Stimulated activated CD4-positive, alpha-beta T cell treated with anti-CD3 and anti-CD28 coated beads, Interleukin-2, amount 100 ng/mL, for 24 hours (primary cell): Measurements from ENCODE around the gene CDKN2B.

Experiments used
- DNase-seq, 2 donors: peaks; one replicate each; pipeline ENCODE4 v3.0.0-alpha.2; 2020

CDKN2B gene

DNA sequence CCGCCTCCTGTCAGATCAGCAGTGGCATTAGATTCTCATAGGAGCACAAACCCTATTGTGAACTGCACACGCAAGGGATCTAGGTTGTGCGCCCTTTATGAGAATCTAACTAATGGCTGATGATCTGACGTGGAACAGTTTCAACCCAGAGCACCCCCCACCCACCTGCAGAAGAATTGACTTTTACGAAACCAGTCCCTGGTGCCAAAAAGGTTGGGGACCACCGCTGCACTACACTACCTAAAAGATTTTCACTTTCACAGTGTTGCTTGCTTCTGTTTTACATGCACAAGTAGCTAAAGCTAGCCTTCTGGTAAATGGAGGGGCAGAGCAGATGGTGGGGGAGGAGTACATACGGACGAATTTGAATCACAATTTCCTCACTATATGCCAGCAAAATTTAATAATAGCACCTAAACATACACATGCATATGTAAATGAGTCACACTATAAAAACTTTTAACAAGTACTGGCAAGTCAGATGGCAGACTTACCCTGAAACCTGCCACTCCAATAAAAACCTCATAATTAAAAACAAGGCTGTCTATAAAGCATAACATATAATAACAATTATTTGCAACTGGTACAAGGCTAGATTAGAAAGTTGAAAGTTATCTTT, 24.0 kb upstream of the CDKN2B start:
- DNase-seq = no peak

DNA sequence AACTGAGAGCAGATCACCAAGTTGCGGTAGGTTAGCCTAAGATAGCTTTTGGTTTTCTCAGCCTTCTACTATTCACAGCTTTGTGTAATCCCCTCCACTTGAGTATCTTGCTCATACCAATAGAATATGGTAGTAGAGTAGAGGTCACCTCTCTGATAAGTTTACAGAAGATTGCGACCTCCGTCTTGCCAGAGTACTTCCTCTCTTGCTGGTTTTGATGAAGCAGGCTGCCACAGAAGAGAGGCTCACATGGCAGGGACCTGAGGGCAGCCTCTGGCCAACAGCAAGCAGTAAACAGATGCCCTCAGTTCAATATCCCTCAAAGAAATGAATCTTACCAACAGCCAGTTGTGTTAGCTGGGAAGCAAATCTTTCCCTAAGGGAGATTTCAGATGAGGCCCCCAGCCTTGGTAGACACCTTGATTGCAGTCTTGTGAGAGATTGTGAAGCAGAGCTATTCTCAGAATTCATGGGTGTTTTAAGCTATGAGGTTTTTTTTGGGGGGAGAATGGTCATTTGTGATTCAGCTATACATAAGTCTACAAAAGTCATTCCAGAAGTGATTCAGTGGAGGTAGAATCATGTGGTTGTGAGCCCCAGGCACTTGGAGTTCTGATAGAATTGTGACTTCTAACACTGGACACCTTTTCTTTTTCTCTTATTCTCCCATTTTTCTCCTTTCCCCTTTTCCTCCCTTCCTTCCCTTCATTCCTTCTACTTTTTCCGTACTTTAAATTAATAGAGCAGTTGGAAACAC, 22.7 kb upstream of the CDKN2B start:
- no peak for DNase-seq

DNA sequence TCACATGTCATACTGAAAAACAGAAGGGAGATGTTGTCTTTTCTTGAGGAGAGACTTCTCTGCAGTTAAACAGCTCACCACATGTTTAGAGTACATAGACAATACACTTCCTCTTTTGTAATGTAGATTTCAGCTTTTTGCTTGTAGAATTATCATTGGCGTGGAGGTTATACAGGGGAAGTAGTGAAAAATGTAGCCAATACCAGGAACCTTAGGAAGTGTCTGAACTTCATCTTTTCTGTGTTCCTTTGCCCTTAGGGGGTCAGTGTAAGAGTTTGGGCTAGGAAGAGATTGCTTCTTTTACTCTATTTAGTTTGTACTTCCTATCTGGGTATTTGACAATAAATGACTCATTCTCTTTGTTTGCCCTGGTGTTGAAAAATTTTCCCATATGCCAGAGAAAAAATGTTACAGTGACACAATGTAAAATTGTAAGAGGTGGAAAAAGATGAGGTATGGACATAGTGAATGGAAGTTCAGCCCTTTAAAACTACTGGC, 21.0 kb upstream of the CDKN2B start:
- DNase-seq = no peak

DNA sequence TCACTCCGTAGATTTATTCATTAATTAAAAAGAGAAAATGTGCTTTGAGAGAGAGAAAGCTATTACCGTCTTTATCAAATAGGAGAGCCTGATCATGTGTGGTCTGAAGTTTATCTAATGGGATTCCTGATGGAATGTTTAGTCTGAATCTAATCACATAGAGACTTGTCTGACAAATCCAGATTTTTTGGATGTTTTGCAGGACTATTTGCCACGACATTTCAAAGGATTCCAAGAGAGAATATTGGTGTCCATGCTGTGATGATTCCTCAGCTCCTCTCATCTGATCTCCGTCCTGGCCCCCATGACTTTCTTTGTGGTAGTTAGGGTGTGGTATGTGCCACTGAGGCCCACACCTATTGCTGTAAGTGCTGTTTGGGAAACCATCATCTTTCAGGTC, 20.1 kb upstream of the CDKN2B start:
- DNase-seq = no peak

DNA sequence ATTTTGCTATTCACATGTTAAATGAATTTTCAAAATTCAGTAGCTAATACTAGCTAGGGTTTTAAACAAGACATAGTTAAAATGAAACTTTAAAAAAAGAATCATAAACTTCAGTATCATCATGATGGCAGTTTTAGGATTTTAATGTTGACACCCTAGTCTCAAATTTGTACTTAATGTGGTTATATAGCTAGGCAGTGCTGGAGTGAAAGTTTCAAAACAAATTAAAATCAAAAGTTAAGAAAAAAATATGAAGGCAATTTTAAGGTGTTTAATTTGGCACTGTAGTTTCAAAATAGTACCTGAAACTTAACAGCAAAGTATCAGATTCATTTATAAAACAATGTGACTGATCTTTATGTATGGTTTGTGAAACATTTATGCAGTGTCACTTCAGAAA, 19.3 kb upstream of the CDKN2B start:
- no peak for DNase-seq

DNA sequence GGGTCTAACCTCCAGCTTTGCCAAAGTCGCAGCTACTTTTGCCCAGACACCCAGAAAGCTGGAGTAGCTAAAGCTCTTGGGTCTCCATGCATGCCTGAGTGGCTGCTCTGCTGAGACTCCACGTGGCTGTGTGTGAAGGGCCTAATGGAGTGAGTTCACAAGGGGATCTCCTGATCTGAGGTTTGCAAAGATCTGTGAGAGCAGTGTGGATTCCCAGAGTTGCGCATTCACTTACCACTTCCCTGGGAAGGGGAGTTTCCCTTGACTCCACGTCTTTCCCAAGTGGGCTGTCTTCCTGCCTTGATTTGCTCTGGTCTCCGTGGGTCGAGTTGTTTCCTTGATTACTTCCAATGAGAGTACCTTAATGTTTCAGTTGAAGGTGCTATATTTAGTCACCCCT, 17.6 kb upstream of the CDKN2B start:
- no peak for DNase-seq

DNA sequence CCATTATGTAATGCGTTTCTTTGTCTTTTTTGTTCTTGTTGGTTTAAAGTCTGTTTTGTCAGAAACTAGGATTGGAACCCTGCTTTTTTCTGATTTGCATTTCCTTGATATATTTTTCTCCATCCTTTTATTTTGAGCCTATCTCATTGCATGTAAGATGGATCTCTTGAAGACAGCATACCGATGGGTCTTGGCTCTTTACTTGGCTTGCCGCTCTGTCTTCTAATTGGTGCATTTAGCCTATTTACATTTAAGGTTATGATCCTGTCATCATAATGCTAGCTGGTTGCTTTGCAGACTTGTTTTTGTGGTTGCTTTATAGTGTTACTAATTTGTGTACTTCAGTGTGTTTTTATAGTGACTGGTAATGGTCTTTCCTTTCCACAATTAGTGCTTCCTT, 13.3 kb upstream of the CDKN2B start:
- DNase-seq = no peak

DNA sequence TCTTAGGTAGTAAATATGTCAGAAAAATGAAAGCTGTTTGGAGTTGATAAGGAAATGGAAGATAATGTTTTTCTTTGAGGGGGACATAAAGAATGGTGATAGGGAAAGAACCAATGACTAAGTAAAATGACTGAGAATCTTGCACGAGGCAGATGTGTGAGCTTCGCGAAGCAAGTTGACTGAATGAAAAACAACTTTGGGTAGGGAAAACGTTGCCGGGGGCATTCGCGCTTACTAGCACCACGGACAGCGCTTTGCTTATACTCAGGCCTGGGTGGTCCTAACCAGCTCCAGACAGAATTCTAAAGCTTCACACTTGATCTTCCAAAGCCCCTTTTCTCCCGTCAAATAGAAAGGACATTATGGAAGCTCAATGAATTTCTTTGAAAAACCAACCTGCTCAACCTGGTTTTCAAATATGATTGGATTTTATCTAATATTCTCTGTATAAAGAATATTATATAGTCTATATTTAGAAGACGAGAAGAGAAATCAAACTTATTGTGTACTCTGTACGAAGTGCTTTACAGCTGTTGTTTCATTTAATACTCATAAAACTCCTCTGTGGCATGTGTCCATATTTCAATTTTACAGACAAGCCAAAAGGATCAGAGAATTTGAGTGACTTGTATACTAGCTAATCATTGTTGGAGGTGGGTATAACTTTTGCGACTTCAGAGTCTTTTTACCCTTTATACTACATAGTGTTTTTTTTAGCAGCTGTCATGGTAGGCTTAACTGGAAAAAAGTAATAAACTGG, 1.9 kb upstream of the CDKN2B start:
- DNase-seq = no peak

DNA sequence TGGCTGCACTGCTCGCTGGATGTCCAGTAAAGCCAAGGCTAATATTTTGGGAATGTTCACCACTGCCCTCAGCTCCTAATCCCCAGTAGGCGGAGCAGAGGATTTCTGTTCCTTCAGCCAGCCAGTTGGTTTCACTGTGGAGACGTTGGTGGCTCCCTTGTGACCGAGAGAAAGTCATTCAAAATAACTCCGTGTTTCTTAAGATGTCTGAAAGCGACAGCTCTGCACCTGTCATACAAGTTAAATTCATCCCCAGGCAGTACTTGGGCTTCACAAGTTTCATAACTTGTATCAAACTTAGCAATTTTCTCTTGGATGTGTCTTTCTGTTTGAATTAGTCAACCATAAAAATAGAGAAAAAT, 382 bp upstream of the CDKN2B start:
- DNase-seq = no peak

DNA sequence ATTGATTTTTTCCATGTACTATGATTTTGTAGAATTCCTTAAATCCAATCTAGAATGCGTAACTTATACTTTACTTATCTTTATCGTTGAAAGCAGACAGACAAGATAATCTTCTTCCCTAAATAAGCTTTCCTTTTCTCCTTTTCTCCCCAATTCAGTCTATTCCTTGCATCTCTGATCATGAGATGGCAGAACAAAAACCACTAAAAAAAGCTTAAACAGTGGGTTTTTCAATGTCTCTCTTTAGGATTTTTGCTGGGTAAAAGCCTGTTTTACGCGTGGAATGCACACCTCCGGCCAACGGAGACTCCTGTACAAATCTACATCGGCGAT, 755 bp downstream of the CDKN2B start:
- DNase-seq = no peak

DNA sequence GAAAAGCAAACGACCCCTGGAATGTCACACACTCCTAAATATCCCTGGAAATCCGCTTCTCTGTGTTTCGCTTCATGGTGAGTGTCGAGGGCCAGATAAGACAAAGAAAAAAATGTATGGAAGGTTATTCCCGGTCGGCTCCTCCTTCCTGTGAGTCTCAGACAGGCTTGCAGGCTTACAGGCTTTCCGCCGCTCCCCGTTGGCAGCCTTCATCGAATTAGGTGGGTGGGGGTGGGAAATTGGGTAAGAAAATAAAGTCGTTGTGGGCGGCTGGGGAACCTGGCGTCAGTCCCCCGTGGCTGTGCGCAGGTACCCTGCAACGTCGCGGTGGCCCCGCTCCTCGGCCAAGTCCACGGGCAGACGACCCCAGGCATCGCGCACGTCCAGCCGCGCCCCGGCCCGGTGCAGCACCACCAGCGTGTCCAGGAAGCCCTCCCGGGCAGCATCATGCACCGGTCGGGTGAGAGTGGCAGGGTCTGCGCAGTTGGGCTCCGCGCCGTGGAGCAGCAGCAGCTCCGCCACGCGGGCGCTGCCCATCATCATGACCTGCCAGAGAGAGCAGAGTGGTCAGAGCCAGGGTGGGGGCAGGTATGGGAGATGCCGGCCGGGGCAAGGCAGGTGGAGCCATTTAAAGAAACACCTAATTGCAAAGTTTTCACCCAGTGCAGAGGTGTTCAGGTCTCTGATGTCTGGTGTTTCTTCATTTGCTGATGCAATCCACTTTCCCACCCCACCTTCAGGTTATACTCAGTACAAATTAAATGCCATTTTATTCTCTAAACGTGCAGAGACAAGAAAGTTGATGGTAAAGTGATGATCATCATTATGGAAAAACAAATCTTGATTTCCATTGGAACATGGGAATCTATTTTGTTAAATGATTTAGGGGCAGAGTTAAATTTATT, 3.2 kb downstream of the CDKN2B start:
- no peak for DNase-seq

DNA sequence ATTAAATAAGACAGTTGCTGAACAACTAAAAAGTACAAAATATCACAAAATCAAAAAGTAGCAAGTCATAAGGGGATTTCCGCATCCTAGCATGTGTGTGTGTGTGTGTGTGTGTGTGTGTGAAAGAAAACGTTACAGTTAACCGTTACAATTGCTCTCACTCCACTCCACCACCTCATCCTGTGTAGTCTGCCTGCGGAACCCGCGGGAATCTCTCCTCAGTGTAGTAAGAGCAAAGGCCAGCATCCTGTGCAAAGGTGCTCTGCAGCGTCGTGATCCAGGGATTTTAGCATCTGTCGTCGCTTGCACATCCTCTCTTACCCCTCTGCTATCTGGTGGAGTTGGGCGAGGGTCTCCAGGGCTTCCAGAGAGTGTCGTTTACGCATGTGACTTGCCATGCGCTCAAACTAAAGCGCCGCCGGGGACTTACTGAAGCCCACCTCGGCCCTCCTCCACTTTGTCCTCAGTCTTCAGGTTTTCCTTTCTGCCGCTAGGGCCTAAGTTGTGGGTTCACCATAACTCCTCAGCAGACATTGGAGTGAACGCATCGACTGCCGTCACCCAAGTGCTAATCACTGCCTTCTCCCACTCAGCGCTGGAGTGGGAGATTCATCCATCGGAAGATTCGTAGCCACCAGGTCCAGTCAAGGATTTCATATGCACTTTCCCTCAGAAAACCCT, 3.9 kb downstream of the CDKN2B start:
- peak in 1 of 2 donors; percentile 18 for DNase-seq

DNA sequence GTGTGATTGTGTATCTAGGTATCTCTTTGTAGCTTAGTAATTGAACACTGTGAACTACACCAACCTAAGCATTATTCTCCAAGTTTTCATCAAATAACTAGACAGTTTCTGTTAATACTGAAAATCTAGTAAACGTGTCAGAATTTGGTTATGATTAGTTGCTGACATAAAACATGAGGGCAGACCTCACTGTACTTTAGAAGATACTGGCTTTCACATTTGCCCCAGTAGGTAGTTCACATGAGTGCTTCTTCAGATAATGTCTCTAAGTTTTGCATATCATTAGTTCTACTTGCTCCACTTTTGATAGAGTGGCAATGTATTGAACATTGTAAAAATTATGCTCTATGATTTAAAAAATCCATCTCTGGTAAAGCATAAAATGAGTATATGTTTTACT, 7.1 kb downstream of the CDKN2B start:
- no peak for DNase-seq

DNA sequence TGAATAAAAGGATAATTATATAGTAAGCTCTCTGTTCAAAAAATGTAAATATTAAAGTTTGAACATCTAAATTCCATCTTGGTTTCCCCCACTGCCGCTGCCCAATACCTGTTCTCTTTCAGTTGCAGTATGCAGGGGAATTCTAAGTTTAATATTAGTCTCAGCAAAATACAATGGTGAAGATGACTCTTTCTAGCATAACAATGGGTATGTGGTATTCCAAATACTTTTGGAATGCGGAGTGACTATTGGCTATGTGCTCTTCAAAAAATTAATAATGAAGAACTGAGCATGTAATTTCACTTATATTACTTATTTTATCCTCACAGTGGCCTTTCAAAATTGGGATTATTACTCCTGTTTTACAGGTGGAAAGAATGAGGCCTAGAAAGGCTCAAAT, 11.1 kb downstream of the CDKN2B start:
- DNase-seq = no peak

DNA sequence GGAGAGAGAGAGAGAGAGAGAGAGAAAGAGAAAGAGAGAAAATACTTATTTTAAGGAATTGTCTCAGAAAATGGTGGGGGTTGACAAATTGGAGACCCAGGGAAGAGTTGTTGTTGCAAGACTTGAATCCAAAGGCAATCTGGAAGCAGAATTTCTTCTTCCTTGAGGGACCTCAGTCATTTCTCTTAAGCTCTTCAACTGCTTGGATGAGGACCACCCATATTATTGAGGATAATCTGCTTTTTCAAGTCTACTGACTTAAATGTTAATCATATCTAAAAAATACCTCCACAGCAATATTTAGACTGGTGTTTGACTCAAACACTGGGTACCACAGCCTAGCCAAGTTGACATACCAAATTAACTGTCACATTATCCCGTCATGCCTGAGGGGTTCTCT, 11.6 kb downstream of the CDKN2B start:
- DNase-seq = no peak

DNA sequence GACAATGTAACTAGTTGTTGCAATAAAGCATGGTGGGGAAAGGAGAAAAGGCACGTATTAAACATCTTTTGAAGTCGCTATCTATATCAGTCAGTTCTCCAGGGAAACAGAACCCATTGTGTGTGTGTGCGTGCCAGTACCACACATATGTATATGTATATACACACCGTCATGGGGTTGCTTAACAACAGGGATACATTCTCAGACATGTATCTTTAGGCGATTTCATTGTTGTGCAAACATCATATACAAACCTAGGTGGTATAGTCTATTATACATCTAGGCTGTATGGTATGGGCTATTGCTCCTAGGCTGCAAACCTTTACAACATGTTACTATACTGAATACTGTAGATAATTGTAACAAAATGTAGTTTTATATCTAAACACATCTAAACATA, 12.2 kb downstream of the CDKN2B start:
- DNase-seq = no peak

DNA sequence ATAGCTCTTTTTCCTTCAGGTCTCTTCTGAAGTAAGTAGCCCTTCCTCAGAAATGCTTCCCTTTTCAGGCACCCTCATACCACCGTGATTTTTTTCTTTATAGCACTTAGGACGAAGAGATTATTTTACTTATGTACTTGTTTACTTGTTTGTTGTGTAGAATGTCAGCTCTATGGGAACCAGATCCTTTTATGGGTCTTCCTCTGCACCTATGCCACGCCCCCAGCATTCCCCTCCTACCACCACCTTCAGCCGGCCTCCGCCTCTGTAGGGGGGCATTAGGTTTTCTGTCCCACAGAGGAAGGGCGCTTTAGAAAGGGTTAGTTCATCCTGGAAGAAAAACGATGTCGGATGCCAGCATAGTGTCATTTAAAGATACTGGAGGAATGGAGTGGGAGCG, 12.7 kb downstream of the CDKN2B start:
- no peak for DNase-seq

DNA sequence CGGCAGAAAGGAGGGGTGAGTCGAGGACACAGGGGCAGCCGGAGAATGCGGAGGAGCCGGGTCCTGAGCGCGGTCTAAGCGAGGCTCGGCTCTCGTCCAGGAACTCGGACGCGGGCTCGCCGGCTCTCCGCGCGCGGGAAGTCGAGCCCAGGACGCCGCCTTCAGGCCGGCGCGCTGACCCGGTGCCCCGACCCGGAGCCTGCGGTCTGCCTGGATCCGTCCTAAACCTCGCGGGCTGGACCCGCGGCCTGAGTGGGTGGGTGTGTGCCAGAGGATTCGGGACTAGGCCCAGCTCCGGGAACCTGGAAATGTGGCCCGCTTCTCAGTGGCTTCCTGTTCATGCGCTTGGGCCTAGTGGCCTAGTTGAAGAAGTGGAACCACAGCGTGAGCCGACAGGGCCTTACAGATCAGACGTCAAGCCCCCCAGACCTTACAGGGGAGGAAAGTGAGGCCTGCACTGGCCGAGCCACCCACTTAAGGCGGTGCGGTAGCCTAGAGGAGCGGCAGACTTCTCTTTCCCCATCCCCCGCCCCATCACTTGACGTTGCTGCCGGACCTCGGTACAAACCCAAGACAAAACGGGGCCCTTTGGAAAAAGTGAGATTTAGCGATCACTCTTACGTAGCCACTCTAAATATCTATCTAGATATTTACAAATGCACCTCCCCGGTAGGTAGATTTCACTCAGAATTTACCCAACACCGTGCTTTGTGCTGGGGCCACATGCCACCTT, 13.3 kb downstream of the CDKN2B start:
- DNase-seq = peak; percentile 19 to 20

DNA sequence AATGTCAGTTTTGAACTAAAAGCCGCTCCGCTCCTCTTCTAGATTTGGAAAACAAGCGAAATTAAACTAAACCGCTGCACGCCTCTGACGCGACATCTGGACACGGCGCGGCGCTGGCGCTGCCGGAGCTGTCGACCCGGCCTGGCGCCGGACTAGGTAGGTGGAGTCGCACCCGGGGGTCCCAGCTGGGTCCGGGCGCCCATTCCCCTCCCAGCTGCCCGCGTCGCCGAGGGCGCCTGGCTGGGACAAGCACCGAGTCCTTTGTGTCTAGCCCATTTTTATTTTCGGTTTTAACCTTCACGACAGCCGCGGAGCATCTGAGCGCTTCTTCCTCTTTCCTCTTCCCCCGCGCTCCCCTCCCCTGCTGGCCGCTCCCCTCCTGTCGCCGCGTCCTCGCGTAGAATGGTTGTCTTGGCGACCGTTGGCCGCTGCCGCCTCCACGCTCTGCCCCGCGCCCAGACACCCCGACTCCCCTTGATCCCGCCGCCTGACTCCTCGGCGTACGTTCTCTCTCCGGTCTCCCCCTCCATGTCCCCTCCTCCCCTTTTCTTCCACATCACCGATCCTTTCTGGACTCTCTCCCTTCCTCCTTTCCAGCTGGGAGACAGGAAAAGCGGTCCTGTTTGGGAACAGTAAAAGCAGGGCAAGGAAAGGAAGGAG, 14.0 kb downstream of the CDKN2B start:
- peak; percentile 64 to 69 for DNase-seq

DNA sequence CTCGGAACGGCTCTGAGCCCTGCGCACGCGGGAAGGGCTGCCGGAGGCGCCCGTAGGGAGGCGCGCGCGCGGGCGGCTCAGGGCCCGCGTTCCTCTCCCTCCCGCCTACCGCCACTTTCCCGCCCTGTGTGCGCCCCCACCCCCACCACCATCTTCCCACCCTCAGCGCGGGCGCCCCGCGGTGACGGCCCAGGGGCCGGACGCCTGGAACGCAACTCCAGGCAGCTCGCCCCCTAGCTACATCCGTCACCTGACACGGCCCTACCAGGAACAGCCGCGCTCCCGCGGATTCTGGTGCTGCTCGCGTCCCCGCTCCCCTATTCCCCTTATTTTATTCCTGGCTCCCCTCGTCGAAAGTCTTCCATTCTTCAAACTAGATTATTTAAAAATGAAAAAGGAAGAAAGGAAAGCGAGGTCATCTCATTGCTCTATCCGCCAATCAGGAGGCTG, 14.5 kb downstream of the CDKN2B start, which contains the start of gene CDKN2B-AS1:
Gene CDKN2B-AS1 (plus strand): TSS at position 236 of the 450 bp plus-strand sequence.
- peak; percentile 49 to 51 for DNase-seq
